ENCODE data around the gene SLIT3. TPM values are rescaled to one million over a fixed set of nuclear protein-coding genes. Genes with fewer than 3 reads are reported as not detected.

The SLIT3 gene
- total RNA-seq, 4 donors from 2014 or later, result 28.4 to 77.2 (median 63.8) TPM

GRCh38 chr5:169289520-169289919, 11.4 kb downstream of the SLIT3 start:
- no peaks in the 10 kb centered on the region for H3K27me3 ChIP-seq
- DNase-seq, result no peak
- intact Hi-C loops (cut with DNase I), result no loop called here
- peaks cover 7 to 15% of the 10 kb centered on the region in 2 donors for H3K4me1 ChIP-seq
- H3K36me3 ChIP-seq, result no peaks in the 10 kb centered on the region
- no peaks in the 10 kb centered on the region for H3K9me3 ChIP-seq
- TF ChIP-seq POLR2A (IDR thresholded peaks at IDR 0.05) (no peak), CTCF (IDR thresholded peaks at IDR 0.05) (peak in 1 of 6 experiments; percentile 5)
- no peak overlapping the region for H3K27ac ChIP-seq
- 72 to 81% methylated on average over 2 of the region's 2 CpGs for WGBS, 2 donors
- no peak overlapping the region for H3K4me3 ChIP-seq (replicated peaks in 1 of 3)

DNA sequence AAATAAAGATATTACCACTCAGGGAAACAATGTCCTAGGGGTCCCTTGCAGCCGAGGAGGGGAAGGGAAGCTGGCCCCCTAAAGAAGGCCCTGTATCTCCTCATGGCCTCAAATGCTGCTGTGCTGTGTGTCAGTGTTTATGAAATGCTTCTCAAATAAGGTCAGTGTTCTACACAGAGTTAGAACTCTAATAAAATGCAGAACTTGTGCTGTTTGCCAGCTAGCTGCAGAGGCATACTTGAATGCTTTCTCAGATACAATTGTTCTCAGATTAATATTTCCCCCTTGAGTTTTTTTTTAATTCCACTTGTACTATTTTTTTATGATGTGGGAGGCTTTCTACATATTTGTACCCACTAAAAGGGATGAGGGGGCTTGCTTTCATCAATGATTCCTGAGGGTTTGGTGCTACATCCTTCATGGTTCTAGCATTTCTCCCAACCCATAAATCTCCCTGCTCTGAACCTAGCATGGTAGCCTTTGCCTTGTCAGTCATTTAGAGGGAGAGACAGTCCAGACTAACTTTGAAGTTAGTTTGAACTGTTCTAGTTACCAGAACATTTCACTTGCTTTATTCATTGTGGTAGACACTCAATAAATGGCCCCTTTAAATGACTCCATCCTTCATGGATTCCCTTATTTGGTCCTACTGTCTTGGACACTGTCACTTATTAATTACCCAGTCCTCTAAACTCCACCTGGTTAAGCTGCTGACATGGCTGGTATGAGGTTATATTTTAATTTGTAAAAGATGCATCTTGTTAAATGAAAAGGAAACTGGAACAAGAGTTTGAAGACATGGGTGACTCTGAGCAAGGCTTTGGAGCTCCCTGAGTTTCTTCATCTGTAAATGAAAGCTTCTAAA, 12.6 kb downstream of the SLIT3 start:
- Histone ChIP-seq H3K4me1 (peaks cover 7 to 15% of the 10 kb centered on the region in 2 donors), H3K27ac (no peak overlapping the region)
- intact Hi-C loops (cut with DNase I), result no loop called here

GRCh38 chr5:169287529-169287928, 13.4 kb downstream of the SLIT3 start:
- 51 to 53% methylated on average over 4 of the region's 4 CpGs for whole genome bisulfite sequencing, 2 donors
- no peak overlapping the region for H3K4me3 ChIP-seq (replicated peaks in 1 of 3)
- H3K27me3 ChIP-seq, result no peaks in the 10 kb centered on the region
- no peak overlapping the region for H3K27ac ChIP-seq
- TF ChIP-seq POLR2A (IDR thresholded peaks at IDR 0.05), result no peak
- no peak for TF ChIP-seq CTCF (IDR thresholded peaks at IDR 0.05)
- H3K9me3 ChIP-seq, result no peaks in the 10 kb centered on the region
- peak; percentile 34 to 39 for DNase-seq
- intact Hi-C loops (cut with DNase I), result no loop called here
- H3K36me3 ChIP-seq, result no peaks in the 10 kb centered on the region
- H3K4me1 ChIP-seq, result peaks cover 7 to 15% of the 10 kb centered on the region in 2 donors

More for the DNA sequence above, 12.6 kb downstream of the SLIT3 start:
- no peak for DNase-seq
- no peaks in the 10 kb centered on the region for H3K27me3 ChIP-seq
- TF ChIP-seq POLR2A (IDR thresholded peaks at IDR 0.05) (no peak), CTCF (IDR thresholded peaks at IDR 0.05) (no peak)
- WGBS, 2 donors, result 69 to 74% methylated on average over 1 of the region's 1 CpG
- H3K36me3 ChIP-seq, result no peaks in the 10 kb centered on the region
- H3K9me3 ChIP-seq, result no peaks in the 10 kb centered on the region
- no peak overlapping the region for H3K4me3 ChIP-seq (replicated peaks in 1 of 3)

GRCh38 chr5:169286572-169287300, 14.2 kb downstream of the SLIT3 start:
- H3K27ac ChIP-seq, result no peak overlapping the region
- 79% methylated on average over 11 of the region's 11 CpGs for WGBS, 2 donors
- no peak for DNase-seq
- H3K9me3 ChIP-seq, result no peaks in the 10 kb centered on the region
- no peaks in the 10 kb centered on the region for H3K27me3 ChIP-seq
- TF ChIP-seq POLR2A (IDR thresholded peaks at IDR 0.05), result no peak
- TF ChIP-seq CTCF (IDR thresholded peaks at IDR 0.05), result no peak
- peaks cover 7 to 15% of the 10 kb centered on the region in 2 donors for H3K4me1 ChIP-seq
- intact Hi-C loops (cut with DNase I), result no loop called here
- H3K36me3 ChIP-seq, result no peaks in the 10 kb centered on the region
- H3K4me3 ChIP-seq (replicated peaks in 1 of 3), result no peak overlapping the region

DNA sequence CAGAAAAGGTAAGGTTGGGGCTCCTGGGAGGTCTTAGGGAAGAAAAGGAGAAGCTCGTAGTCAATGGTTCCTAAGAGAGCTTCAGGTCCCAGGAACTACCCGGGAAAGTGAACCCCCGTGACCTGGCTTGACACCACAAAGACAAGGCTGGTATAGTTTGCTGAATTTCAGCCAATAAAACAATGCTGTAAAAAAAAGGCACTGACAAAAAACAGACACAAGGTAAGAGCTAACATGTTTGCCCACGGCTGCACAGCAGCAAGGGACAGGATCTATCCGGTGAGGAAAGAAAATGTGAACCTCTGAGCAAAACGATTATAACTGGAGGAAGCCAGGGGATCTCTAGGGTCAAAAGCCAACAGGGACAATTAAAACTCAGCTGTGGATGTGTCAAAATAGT, 17.1 kb downstream of the SLIT3 start:
- H3K36me3 ChIP-seq, result no peaks in the 10 kb centered on the region
- H3K27ac ChIP-seq, result no peak overlapping the region
- H3K9me3 ChIP-seq, result no peaks in the 10 kb centered on the region
- H3K4me3 ChIP-seq (replicated peaks in 1 of 3), result no peak overlapping the region
- 84 to 88% methylated on average over 6 of the region's 6 CpGs for WGBS, 2 donors
- TF ChIP-seq CTCF (IDR thresholded peaks at IDR 0.05), result no peak
- TF ChIP-seq POLR2A (IDR thresholded peaks at IDR 0.05), result no peak
- H3K27me3 ChIP-seq, result no peaks in the 10 kb centered on the region
- no peak for DNase-seq
- intact Hi-C loops (cut with DNase I), result no loop called here
- peaks cover 0 to 9% of the 10 kb centered on the region in 2 donors for H3K4me1 ChIP-seq
